Neural cell (in vitro differentiated cells): ENCODE data around the gene COL15A1. TPM values are rescaled to one million over a fixed set of nuclear protein-coding genes. Genes with fewer than 3 reads are reported as not detected.

Source experiments
- H2AFZ ChIP-seq: fragments of 200-600, 300-800 bp; sonication (generic), shearing (Covaris generic); 2 replicates; pipeline ENCODE4 v1.6.0; 2014; ENCODE audit warnings: low read depth, mild to moderate bottlenecking, antibody characterized with exemption, low read length, moderate library complexity
- H3F3A ChIP-seq: fragments of 200-600 bp; shearing (Covaris generic); 2 replicates; pipeline ENCODE4 v1.6.1; 2016; ENCODE audit warnings: mild to moderate bottlenecking, moderate library complexity, mixed read lengths, antibody characterized with exemption, low read length; ENCODE audit not compliant: insufficient read depth, poor library complexity, severe bottlenecking
- H3K27ac ChIP-seq: fragments of 200-600, 300-800 bp; sonication (generic), shearing (Covaris generic); 2 replicates; pipeline ENCODE4 v1.5.1; 2014; ENCODE audit warnings: mild to moderate bottlenecking, low read length, moderate library complexity
- H3K27me3 ChIP-seq: fragments of 300-800, 200-600 bp; sonication (generic), shearing (Covaris generic); 2 replicates; pipeline ENCODE4 v1.6.0; 2014; ENCODE audit warnings: mild to moderate bottlenecking, low read depth, low read length, moderate library complexity; ENCODE audit not compliant: insufficient read depth
- H3K36me3 ChIP-seq: fragments of 300-800, 200-600 bp; sonication (generic), shearing (Covaris generic); 2 replicates; pipeline ENCODE4 v1.5.1; 2014; ENCODE audit warnings: mild to moderate bottlenecking, antibody characterized with exemption, low read length, moderate library complexity; ENCODE audit not compliant: insufficient read depth
- H3K4me2 ChIP-seq: fragments of 300-800, 200-600 bp; sonication (generic), shearing (Covaris generic); 2 replicates; pipeline ENCODE4 v1.6.0; 2014; ENCODE audit warnings: mild to moderate bottlenecking, low read length
- H3K4me3 ChIP-seq: fragments of 300-800, 200-600 bp; sonication (generic), shearing (Covaris generic); 2 replicates; pipeline ENCODE4 v1.5.1; 2014; ENCODE audit warnings: mild to moderate bottlenecking, low read length, moderate library complexity
- H3K79me2 ChIP-seq: fragments of 200-600 bp; shearing (Covaris generic); replicated peaks from 2 replicates; pipeline ENCODE4 v1.6.0; 2014; ENCODE audit warnings: mild to moderate bottlenecking, low read length, moderate library complexity; ENCODE audit not compliant: insufficient read depth
- H3K9ac ChIP-seq: fragments of 300-800, 200-600 bp; sonication (generic), shearing (Covaris generic); 2 replicates; pipeline ENCODE4 v1.6.1; 2016; ENCODE audit warnings: mild to moderate bottlenecking, low read length, mixed read lengths
- H3K9me2 ChIP-seq: fragments of 200-600 bp; shearing (Covaris generic); 2 replicates; pipeline ENCODE4 v1.6.1; 2016; ENCODE audit warnings: mild to moderate bottlenecking, low read length, mixed read lengths; ENCODE audit not compliant: insufficient read depth
- H3K9me3 ChIP-seq: fragments of 200-600, 300-800 bp; sonication (generic), shearing (Covaris generic); 2 replicates; pipeline ENCODE4 v1.6.1; 2016; ENCODE audit warnings: mild to moderate bottlenecking, mixed run types, low read length, moderate library complexity, mixed read lengths
- H4K20me1 ChIP-seq: fragments of 200-600 bp; shearing (Covaris generic); 2 replicates; pipeline ENCODE4 v1.6.1; 2016; ENCODE audit warnings: mild to moderate bottlenecking, mixed run types; ENCODE audit not compliant: insufficient read depth
- CTCF ChIP-seq: fragments of 450-650 bp; IDR thresholded peaks from 2 replicates; pipeline ENCODE4 v1.5.1; 2014; ENCODE audit warnings: antibody characterized with exemption, mild to moderate bottlenecking, moderate library complexity; ENCODE audit not compliant: poor library complexity, severe bottlenecking
- EP300 ChIP-seq: fragments of 450-650 bp; conservative IDR thresholded peaks from 2 replicates; pipeline ENCODE4 v1.6.1; 2014; ENCODE audit warnings: antibody characterized with exemption, mild to moderate bottlenecking, moderate library complexity; ENCODE audit not compliant: poor library complexity, severe bottlenecking
- EZH2 ChIP-seq: fragments of 200-600, 300-800 bp; shearing (Covaris generic), sonication (generic); IDR thresholded peaks from 2 replicates; pipeline ENCODE4 v1.6.1; 2014; ENCODE audit warnings: antibody characterized with exemption, low read length, borderline replicate concordance, mild to moderate bottlenecking; ENCODE audit not compliant: insufficient read depth, poor library complexity, severe bottlenecking
- MXI1 ChIP-seq: fragments of 450-650 bp; conservative IDR thresholded peaks from 2 replicates; pipeline ENCODE4 v1.6.1; 2014; ENCODE audit warnings: antibody characterized with exemption, mild to moderate bottlenecking; ENCODE audit not compliant: poor library complexity, severe bottlenecking
- POLR2AphosphoS5 ChIP-seq: IDR thresholded peaks from 2 replicates; pipeline ENCODE4 v1.6.1; 2012
- RAD21 ChIP-seq: fragments of 450-650 bp; conservative IDR thresholded peaks from 2 replicates; pipeline ENCODE4 v1.6.1; 2014; ENCODE audit warnings: antibody characterized with exemption, mild to moderate bottlenecking, moderate library complexity
- REST ChIP-seq: IDR thresholded peaks from 2 replicates; pipeline ENCODE4 v1.6.1; 2012; ENCODE audit warnings: borderline replicate concordance
- SMC3 ChIP-seq: fragments of 450-650 bp; conservative IDR thresholded peaks from 2 replicates; pipeline ENCODE4 v1.6.1; 2014; ENCODE audit warnings: antibody characterized with exemption, mild to moderate bottlenecking, moderate library complexity; ENCODE audit not compliant: poor library complexity
- TAF1 ChIP-seq: IDR thresholded peaks from 2 replicates; pipeline ENCODE4 v1.6.1; 2012; ENCODE audit warnings: low read depth
- polyA plus RNA-seq: library from polyadenylated mRNA; depleted of rRNA; stranded (reverse); fragments of >200 nt; gene quantifications from 2 replicates; pipeline ENCODE4 v1.2.3, GENCODE V29; 2014

The COL15A1 gene
- polyA plus RNA-seq, 1 donor from 2014 or later = 2.8 TPM

GRCh38 chr9:98902516-98902915 lies 41.2 kb upstream of the COL15A1 start:
- no peak overlapping the region for H2AFZ ChIP-seq
- H3K9ac ChIP-seq = no peak overlapping the region
- no peaks in the 10 kb centered on the region for H3F3A ChIP-seq
- no peak for TF ChIP-seq CTCF
- TF ChIP-seq RAD21 = no peak
- TF ChIP-seq TAF1 = no peak
- TF ChIP-seq POLR2AphosphoS5 = no peak
- no peak for TF ChIP-seq EP300
- TF ChIP-seq EZH2 = no peak
- TF ChIP-seq SMC3 = no peak
- no peak for TF ChIP-seq MXI1
- no peak for TF ChIP-seq REST
- no peaks in the 10 kb centered on the region for H3K79me2 ChIP-seq
- no peaks in the 10 kb centered on the region for H4K20me1 ChIP-seq
- no peak overlapping the region for H3K4me3 ChIP-seq
- no peaks in the 10 kb centered on the region for H3K27me3 ChIP-seq
- no peak overlapping the region for H3K4me2 ChIP-seq
- no peaks in the 10 kb centered on the region for H3K9me2 ChIP-seq
- no peaks in the 10 kb centered on the region for H3K9me3 ChIP-seq
- no peaks in the 10 kb centered on the region for H3K36me3 ChIP-seq
- no peak overlapping the region for H3K27ac ChIP-seq

DNA sequence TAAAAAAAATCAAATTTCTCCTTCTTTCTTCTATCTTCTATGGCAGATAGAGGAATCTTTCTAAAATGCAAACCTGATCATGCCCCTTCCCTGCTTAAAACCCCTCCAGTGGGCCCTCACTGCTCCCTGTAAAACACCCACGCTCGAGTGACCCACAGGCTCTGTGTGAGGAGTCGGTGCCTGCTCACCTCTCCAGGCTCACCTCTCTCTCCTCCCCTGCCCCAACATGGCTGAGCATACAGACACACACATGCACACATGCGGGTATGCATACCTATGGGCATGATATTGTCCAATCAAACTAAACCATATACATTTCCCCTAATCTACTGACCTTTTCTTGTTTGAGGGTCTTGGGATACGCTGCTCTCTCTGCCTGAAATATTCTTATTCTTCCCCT lies 40.8 kb upstream of the COL15A1 start:
- TF ChIP-seq RAD21 = no peak
- TF ChIP-seq SMC3 = no peak
- no peak for TF ChIP-seq MXI1
- TF ChIP-seq REST = no peak
- no peak for TF ChIP-seq TAF1
- no peak for TF ChIP-seq EP300
- TF ChIP-seq POLR2AphosphoS5 = no peak
- TF ChIP-seq CTCF = no peak
- no peak for TF ChIP-seq EZH2
- Histone ChIP-seq H3K36me3 (no peaks in the 10 kb centered on the region), H4K20me1 (no peaks in the 10 kb centered on the region), H2AFZ (no peak overlapping the region), H3K9me3 (no peaks in the 10 kb centered on the region), H3K27me3 (no peaks in the 10 kb centered on the region), H3K79me2 (no peaks in the 10 kb centered on the region), H3K9me2 (no peaks in the 10 kb centered on the region), H3K27ac (no peak overlapping the region), H3K4me2 (no peak overlapping the region), H3K9ac (no peak overlapping the region), H3F3A (no peaks in the 10 kb centered on the region), H3K4me3 (no peak overlapping the region)
